K562 (cell line): ENCODE results near the gene BEST4. TPM values are rescaled to one million over a fixed set of nuclear protein-coding genes. Genes with fewer than 3 reads are reported as not detected.

Source experiments
- ADNP ChIP-seq: fragments of 200-800 bp; sonication (Bioruptor generic); IDR thresholded peaks from 2 replicates; pipeline ENCODE4 v1.6.1; 2016; ENCODE audit warnings: missing genetic modification characterization, missing compliant biosample characterization
- CBX3 ChIP-seq, 2 experiments: IDR thresholded peaks; 1 replicate in 1 of 2; 2 replicates in 1 of 2; pipeline ENCODE4 v1.6.1; 2012; ENCODE audit warnings: inconsistent platforms in 2 of 2, low read length in 2 of 2, borderline replicate concordance in 1 of 2, control low read depth in 1 of 2
- CSDE1 ChIP-seq, 2 experiments: fragments of 450-650 bp; IDR thresholded peaks; 2 replicates each; pipeline ENCODE4 v1.6.1; 2016; ENCODE audit warnings: mild to moderate bottlenecking in 1 of 2
- GTF2A2 ChIP-seq: IDR thresholded peaks from 2 replicates; pipeline ENCODE4 v1.6.1; 2016; ENCODE audit warnings: mild to moderate bottlenecking, missing genetic modification characterization, missing compliant biosample characterization
- IFI16 ChIP-seq: fragments of 250-450 bp; sonication (Bioruptor Pico); IDR thresholded peaks from 2 replicates; pipeline ENCODE4 v2.1.2; 2022; ENCODE audit warnings: mild to moderate bottlenecking, inconsistent platforms
- KDM2B ChIP-seq: fragments of 250-450 bp; sonication (Bioruptor Pico); IDR thresholded peaks from 2 replicates; pipeline ENCODE4 v1.8.0; 2021; ENCODE audit warnings: mild to moderate bottlenecking, moderate library complexity
- KDM4B ChIP-seq, 2 experiments: fragments of 450-650 bp in 1 of 2; sonication (generic) in 1 of 2; IDR thresholded peaks; 2 replicates each; pipeline ENCODE4 v1.6.1; 2016 to 2017; ENCODE audit warnings: borderline replicate concordance in 2 of 2, antibody characterized with exemption in 1 of 2, low read depth in 1 of 2, mild to moderate bottlenecking in 1 of 2
- MTA1 ChIP-seq: fragments of 450-650 bp; IDR thresholded peaks from 2 replicates; pipeline ENCODE4 v1.6.1; 2017; ENCODE audit warnings: borderline replicate concordance
- MTA2 ChIP-seq: fragments of 450-650 bp; IDR thresholded peaks from 2 replicates; pipeline ENCODE4 v1.6.1; 2016; ENCODE audit warnings: low read depth
- SLC30A9 ChIP-seq: fragments of 250-450 bp; sonication (Bioruptor Pico); IDR thresholded peaks from 2 replicates; pipeline ENCODE4 v1.8.0; 2022; ENCODE audit warnings: mild to moderate bottlenecking, moderate library complexity
- SRF ChIP-seq, 2 experiments: fragments of 250-450, 450-650 bp in 1 of 2; sonication (Bioruptor Pico) in 1 of 2; sonication (generic) in 1 of 2; formaldehyde crosslinking; IDR thresholded peaks; 2 replicates each; pipeline versions ENCODE4 v1.5.0 to v1.5.1; 2020 to 2022; ENCODE audit warnings: mild to moderate bottlenecking in 1 of 2, missing genetic modification reagents in 1 of 2
- STAT5A ChIP-seq: IDR thresholded peaks from 2 replicates; pipeline ENCODE4 v1.6.1; 2012; ENCODE audit warnings: low read length, inconsistent platforms, borderline replicate concordance
- ZNF134 ChIP-seq: fragments of 250-450 bp; sonication (Bioruptor Pico); conservative IDR thresholded peaks from 2 replicates; pipeline ENCODE4 v1.4.0; 2020
- polyA plus RNA-seq, 8 experiments: library from polyadenylated mRNA; depleted of rRNA in 4 of 8; stranded (reverse) in 5 of 8; unstranded in 3 of 8; fragments of >200 nt; fragmentation: Nextera tagmentation in 2 of 8; fragmentation: Illumina TruSeq in 1 of 8; extraction: Ambion mirVana in 2 of 8; extraction: Trizol in 1 of 8; gene quantifications; 2 replicates each; pipeline versions ENCODE4 v1.2.1 to v1.2.3, GENCODE V29; 2011 to 2014; ENCODE audit warnings: inconsistent platforms in 1 of 8, missing spikeins in 1 of 8
- total RNA-seq, 7 experiments: library from RNA; depleted of rRNA in 6 of 7; stranded (reverse); fragments of >200 nt in 6 of 7; fragmentation: Illumina TruSeq in 2 of 7; extraction: Trizol in 2 of 7; gene quantifications; 2 replicates each; pipeline versions ENCODE4 v1.2.1 to v1.2.3, GENCODE V29; 2011 to 2021; ENCODE audit warnings: low replicate concordance in 1 of 7
- TF ChIP-seq, protein P1 (sequence below): fragments of 250-450 bp; sonication (Bioruptor Pico); IDR thresholded peaks from 2 replicates; pipeline ENCODE4 v1.5.0; 2020; ENCODE audit warnings: mild to moderate bottlenecking, borderline replicate concordance
- TF ChIP-seq, protein P2 (sequence below): fragments of 450-650 bp; formaldehyde crosslinking; IDR thresholded peaks from 2 replicates; pipeline ENCODE4 v1.4.0; 2022; ENCODE audit warnings: mild to moderate bottlenecking, moderate library complexity
- TF ChIP-seq, protein P3 (sequence below): fragments of 450-650 bp; conservative IDR thresholded peaks from 2 replicates; pipeline ENCODE4 v1.6.1; 2016; ENCODE audit warnings: missing genetic modification characterization, low read depth, mild to moderate bottlenecking, missing compliant biosample characterization, moderate library complexity
- TF ChIP-seq, protein P4 (sequence below): sonication (generic); formaldehyde crosslinking; IDR thresholded peaks from 2 replicates; pipeline ENCODE4 v1.8.0; 2022; ENCODE audit warnings: missing genetic modification reagents, mild to moderate bottlenecking, borderline replicate concordance

The BEST4 gene
- total and polyA plus RNA-seq, 9 of the 15 experiments (the other 6 are each of a cell fraction or from before 2014, with no cell fraction given) = 0.07 to 0.11 TPM; not detected in 7

DNA sequence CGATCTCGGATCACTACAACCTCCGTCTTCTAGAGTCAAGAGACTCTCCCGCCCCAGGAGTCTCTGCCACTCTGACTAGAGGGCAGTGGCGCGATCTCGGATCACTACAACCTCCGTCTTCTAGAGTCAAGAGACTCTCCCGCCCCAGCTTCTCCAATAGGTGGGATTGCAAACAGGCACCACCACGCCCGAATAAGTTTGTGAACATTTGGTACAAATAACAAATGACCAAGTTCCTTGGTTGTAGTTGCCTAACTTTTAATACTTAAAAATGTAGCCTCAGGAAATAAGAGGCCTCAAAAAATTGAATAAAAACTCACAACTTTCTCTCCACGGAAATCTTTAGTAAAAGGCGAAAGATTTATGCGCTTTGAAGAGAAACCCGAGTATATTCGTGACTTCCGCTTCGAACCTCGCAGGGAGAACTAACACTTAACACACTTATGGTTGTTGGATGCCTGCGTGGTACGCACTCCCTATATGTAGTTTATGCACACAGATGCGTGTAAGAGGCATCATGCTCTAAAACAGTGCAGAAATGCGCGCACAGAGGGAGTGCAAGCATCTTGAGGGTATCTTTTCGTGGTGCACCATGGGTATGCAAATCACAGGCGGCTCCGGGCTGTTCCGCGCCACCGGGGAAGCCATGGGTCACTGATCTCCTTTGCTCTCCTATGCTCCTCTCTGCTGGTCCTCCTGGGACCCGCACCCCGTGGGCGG, 31.8 kb upstream of the BEST4 start (continued):
- TF ChIP-seq, protein P1, sequence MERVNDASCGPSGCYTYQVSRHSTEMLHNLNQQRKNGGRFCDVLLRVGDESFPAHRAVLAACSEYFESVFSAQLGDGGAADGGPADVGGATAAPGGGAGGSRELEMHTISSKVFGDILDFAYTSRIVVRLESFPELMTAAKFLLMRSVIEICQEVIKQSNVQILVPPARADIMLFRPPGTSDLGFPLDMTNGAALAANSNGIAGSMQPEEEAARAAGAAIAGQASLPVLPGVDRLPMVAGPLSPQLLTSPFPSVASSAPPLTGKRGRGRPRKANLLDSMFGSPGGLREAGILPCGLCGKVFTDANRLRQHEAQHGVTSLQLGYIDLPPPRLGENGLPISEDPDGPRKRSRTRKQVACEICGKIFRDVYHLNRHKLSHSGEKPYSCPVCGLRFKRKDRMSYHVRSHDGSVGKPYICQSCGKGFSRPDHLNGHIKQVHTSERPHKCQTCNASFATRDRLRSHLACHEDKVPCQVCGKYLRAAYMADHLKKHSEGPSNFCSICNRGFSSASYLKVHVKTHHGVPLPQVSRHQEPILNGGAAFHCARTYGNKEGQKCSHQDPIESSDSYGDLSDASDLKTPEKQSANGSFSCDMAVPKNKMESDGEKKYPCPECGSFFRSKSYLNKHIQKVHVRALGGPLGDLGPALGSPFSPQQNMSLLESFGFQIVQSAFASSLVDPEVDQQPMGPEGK (CRISPR knock-in tag) = peak; percentile 92
- TF ChIP-seq KDM4B (IDR thresholded peaks at IDR 0.05; ENCODE audit: borderline replicate concordance in 2 of 2, low read depth in 1 of 2) (peak in 1 of 2 experiments; percentile 99; a peak in 2 of 4 replicates), GTF2A2 (tag) (peak; percentile 99), CBX3 (IDR thresholded peaks at IDR 0.05; ENCODE audit: borderline replicate concordance in 1 of 2, low read length in 2 of 2) (peak in 1 of 2 experiments; percentile 86; a peak in 1 of 3 replicates), CSDE1 (IDR thresholded peaks at IDR 0.05) (peak in 1 of 2 experiments; percentile 99; a peak in 2 of 4 replicates), MTA1 (no peak), SRF (CRISPR knock-in tag; IDR thresholded peaks at IDR 0.05) (peak; percentile 69 to 80; a peak in 1 of 4 replicates), ADNP (no peak), KDM2B (CRISPR knock-in tag) (no peak), STAT5A (peak; percentile 77), SLC30A9 (CRISPR knock-in tag) (no peak), MTA2 (peak; percentile 32; the same call in 1 of the 2 replicates), ZNF134 (CRISPR knock-in tag) (no peak), IFI16 (CRISPR knock-in tag) (no peak)
- TF ChIP-seq, protein P2, sequence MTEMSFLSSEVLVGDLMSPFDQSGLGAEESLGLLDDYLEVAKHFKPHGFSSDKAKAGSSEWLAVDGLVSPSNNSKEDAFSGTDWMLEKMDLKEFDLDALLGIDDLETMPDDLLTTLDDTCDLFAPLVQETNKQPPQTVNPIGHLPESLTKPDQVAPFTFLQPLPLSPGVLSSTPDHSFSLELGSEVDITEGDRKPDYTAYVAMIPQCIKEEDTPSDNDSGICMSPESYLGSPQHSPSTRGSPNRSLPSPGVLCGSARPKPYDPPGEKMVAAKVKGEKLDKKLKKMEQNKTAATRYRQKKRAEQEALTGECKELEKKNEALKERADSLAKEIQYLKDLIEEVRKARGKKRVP (CRISPR knock-in tag) = peak; percentile 82
- TF ChIP-seq, protein P3, sequence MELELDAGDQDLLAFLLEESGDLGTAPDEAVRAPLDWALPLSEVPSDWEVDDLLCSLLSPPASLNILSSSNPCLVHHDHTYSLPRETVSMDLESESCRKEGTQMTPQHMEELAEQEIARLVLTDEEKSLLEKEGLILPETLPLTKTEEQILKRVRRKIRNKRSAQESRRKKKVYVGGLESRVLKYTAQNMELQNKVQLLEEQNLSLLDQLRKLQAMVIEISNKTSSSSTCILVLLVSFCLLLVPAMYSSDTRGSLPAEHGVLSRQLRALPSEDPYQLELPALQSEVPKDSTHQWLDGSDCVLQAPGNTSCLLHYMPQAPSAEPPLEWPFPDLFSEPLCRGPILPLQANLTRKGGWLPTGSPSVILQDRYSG (tag) = no peak
- TF ChIP-seq, protein P4, sequence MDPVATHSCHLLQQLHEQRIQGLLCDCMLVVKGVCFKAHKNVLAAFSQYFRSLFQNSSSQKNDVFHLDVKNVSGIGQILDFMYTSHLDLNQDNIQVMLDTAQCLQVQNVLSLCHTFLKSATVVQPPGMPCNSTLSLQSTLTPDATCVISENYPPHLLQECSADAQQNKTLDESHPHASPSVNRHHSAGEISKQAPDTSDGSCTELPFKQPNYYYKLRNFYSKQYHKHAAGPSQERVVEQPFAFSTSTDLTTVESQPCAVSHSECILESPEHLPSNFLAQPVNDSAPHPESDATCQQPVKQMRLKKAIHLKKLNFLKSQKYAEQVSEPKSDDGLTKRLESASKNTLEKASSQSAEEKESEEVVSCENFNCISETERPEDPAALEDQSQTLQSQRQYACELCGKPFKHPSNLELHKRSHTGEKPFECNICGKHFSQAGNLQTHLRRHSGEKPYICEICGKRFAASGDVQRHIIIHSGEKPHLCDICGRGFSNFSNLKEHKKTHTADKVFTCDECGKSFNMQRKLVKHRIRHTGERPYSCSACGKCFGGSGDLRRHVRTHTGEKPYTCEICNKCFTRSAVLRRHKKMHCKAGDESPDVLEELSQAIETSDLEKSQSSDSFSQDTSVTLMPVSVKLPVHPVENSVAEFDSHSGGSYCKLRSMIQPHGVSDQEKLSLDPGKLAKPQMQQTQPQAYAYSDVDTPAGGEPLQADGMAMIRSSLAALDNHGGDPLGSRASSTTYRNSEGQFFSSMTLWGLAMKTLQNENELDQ (CRISPR knock-in tag) = no peak; the same call in 1 of the 2 replicates
